Measurements from ENCODE around the gene LARGE1.

LARGE1 gene

GRCh38 chr22:33620085-33620484 is 300.2 kb downstream of the LARGE1 start:
- H3K27me3 ChIP-seq (replicated peaks): no peaks in the 10 kb centered on the region
- DNase-seq: no peak
- H3K4me3 ChIP-seq (ENCODE audit: low read depth, low read length): no peak overlapping the region
- H3K27ac ChIP-seq: no peak overlapping the region
- no peak for TF ChIP-seq CTCF (IDR thresholded peaks at IDR 0.05; ENCODE audit: low read depth, low read length, missing control alignments)
- H3K36me3 ChIP-seq (replicated peaks): no peaks in the 10 kb centered on the region
- in situ Hi-C loops (cut with HindIII; ENCODE audit: low pct_ligation_motif_present, low sequenced_read_pairs): no loop called here

GRCh38 chr22:33606504-33606903 is 313.8 kb downstream of the LARGE1 start:
- TF ChIP-seq CTCF (IDR thresholded peaks at IDR 0.05; ENCODE audit: low read depth, low read length, missing control alignments): no peak
- Histone ChIP-seq H3K27ac (no peak overlapping the region), H3K27me3 (replicated peaks) (no peaks in the 10 kb centered on the region), H3K36me3 (replicated peaks) (no peaks in the 10 kb centered on the region), H3K4me3 (ENCODE audit: low read depth, low read length) (no peak overlapping the region)
- in situ Hi-C loops (cut with HindIII; ENCODE audit: low pct_ligation_motif_present, low sequenced_read_pairs): no loop called here
- DNase-seq: no peak

GRCh38 chr22:33605666-33606065 is 314.6 kb downstream of the LARGE1 start:
- H3K36me3 ChIP-seq (replicated peaks): no peaks in the 10 kb centered on the region
- in situ Hi-C loops (cut with HindIII; ENCODE audit: low pct_ligation_motif_present, low sequenced_read_pairs): no loop called here
- TF ChIP-seq CTCF (IDR thresholded peaks at IDR 0.05; ENCODE audit: low read depth, low read length, missing control alignments): no peak

GRCh38 chr22:33605221-33605620 is 315.1 kb downstream of the LARGE1 start:
- TF ChIP-seq CTCF (IDR thresholded peaks at IDR 0.05; ENCODE audit: low read depth, low read length, missing control alignments): no peak
- Histone ChIP-seq H3K27ac (no peak overlapping the region), H3K27me3 (replicated peaks) (no peaks in the 10 kb centered on the region), H3K4me3 (ENCODE audit: low read depth, low read length) (no peak overlapping the region), H3K36me3 (replicated peaks) (no peaks in the 10 kb centered on the region)
- in situ Hi-C loops (cut with HindIII; ENCODE audit: low pct_ligation_motif_present, low sequenced_read_pairs): no loop called here
- DNase-seq: no peak

More at GRCh38 chr22:33605666-33606065, 314.6 kb downstream of the LARGE1 start:
- no peak overlapping the region for H3K4me3 ChIP-seq (ENCODE audit: low read depth, low read length)
- H3K27me3 ChIP-seq (replicated peaks): no peaks in the 10 kb centered on the region
- no peak overlapping the region for H3K27ac ChIP-seq
- no peak for DNase-seq

- Histone ChIP-seq H3K27me3 (replicated peaks) (no peaks in the 10 kb centered on the region), H3K27ac (no peak overlapping the region), H3K36me3 (replicated peaks) (no peaks in the 10 kb centered on the region), H3K4me3 (ENCODE audit: low read depth, low read length) (no peak overlapping the region)
- no peak for DNase-seq
- no peak for TF ChIP-seq CTCF (IDR thresholded peaks at IDR 0.05; ENCODE audit: low read depth, low read length, missing control alignments)
- in situ Hi-C loops (cut with HindIII; ENCODE audit: low pct_ligation_motif_present, low sequenced_read_pairs): no loop called here
These were observed 319.2 kb downstream of the LARGE1 start for GRCh38 chr22:33601062-33601461.

GRCh38 chr22:33600595-33600994 is 319.7 kb downstream of the LARGE1 start:
- in situ Hi-C loops (cut with HindIII; ENCODE audit: low pct_ligation_motif_present, low sequenced_read_pairs): no loop called here
- no peaks in the 10 kb centered on the region for H3K27me3 ChIP-seq (replicated peaks)

More at GRCh38 chr22:33600595-33600994, 319.7 kb downstream of the LARGE1 start:
- Histone ChIP-seq H3K27ac (no peak overlapping the region), H3K36me3 (replicated peaks) (no peaks in the 10 kb centered on the region), H3K4me3 (ENCODE audit: low read depth, low read length) (no peak overlapping the region)
- DNase-seq: no peak
- no peak for TF ChIP-seq CTCF (IDR thresholded peaks at IDR 0.05; ENCODE audit: low read depth, low read length, missing control alignments)

All from brain microvascular endothelial cell (primary cell).